Measurements from ENCODE around the gene CNTN5.

CNTN5 gene

DNA sequence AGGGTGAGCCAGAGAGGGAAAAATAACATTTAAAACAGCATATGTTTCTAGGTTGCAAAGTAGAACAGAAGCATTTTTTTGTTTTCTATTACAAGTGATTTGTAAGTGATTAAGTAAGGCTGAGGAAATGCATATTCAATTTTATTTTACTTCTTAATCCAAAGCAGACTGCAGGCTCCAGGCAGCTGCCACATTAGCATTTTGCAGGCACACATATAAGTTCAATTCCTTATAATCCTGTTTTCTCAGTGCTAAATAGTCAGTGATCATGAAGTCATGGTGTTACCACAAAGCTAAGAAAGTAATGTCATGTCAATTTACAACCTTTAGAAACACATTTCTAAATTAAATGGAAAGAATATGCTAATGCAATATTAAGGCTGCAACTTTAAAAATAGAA lies 149.8 kb downstream of the CNTN5 start:
- TF ChIP-seq, protein P1, sequence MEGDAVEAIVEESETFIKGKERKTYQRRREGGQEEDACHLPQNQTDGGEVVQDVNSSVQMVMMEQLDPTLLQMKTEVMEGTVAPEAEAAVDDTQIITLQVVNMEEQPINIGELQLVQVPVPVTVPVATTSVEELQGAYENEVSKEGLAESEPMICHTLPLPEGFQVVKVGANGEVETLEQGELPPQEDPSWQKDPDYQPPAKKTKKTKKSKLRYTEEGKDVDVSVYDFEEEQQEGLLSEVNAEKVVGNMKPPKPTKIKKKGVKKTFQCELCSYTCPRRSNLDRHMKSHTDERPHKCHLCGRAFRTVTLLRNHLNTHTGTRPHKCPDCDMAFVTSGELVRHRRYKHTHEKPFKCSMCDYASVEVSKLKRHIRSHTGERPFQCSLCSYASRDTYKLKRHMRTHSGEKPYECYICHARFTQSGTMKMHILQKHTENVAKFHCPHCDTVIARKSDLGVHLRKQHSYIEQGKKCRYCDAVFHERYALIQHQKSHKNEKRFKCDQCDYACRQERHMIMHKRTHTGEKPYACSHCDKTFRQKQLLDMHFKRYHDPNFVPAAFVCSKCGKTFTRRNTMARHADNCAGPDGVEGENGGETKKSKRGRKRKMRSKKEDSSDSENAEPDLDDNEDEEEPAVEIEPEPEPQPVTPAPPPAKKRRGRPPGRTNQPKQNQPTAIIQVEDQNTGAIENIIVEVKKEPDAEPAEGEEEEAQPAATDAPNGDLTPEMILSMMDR (IDR thresholded peaks at IDR 0.05; ENCODE audit: extremely low read depth, missing control alignments): no peak

DNA sequence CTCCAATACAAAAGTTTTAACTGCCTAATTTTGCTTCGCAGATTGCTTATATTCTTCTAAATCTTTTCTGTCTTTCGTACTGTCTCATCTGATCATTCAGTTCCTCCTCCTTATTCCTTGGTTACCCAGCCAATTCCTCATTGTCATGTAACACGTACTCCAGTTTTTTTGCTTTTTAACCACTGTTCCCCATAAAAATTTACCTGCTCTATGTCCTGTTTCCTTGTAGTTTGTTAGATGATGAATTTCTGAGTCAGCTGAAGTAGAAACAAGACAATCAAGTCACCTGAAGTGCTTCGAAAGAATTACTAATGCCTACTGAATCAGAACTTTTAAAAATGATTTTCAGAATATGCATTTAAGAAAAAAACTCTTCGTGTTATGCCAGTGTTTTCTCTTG lies 150.6 kb downstream of the CNTN5 start:
- TF ChIP-seq, protein P1 (IDR thresholded peaks at IDR 0.05; ENCODE audit: extremely low read depth, missing control alignments): no peak
- no peak for DNase-seq (ENCODE audit: low spot score)

More for the DNA sequence above, 149.8 kb downstream of the CNTN5 start:
- no peak for DNase-seq (ENCODE audit: low spot score)

DNA sequence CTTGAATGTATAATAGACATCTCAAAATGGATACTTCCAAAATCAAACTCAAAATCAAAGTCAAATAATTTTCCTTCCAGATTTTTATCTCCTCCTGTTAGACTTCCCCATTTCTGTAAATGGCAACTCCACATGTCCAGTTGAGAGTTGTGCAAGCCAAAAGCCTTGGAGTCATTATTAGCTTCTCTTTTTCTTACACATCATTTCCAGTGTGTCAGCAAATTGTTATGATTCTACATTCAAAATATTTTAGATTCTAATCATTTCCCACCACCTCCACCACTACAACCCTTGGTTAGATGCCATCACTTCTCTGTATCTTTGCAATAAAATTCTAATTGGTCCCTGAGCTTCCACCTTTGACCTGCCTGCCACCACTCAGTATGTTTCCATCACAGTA lies 155.7 kb downstream of the CNTN5 start:
- no peak for DNase-seq (ENCODE audit: low spot score)
- TF ChIP-seq, protein P1 (IDR thresholded peaks at IDR 0.05; ENCODE audit: extremely low read depth, missing control alignments): no peak

DNA sequence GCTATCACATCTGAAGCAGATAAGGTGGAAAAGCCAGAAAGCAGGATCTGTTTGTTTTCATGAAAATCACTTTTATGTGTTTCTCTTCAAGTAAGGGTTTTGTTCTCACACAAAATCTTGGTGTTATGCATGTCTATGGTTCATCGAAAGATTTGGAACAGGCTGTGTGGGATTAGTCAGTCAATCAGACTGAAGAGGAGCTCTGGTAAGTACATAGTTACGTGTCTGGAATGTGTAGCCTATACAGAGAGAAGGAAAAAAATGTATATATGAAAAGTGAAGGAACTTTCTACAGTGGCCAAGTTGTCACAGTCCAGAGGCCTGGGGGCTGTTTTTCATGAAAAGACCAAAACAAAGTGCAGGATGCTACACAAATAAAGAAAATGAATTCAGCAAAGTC lies 156.7 kb downstream of the CNTN5 start:
- TF ChIP-seq, protein P1 (IDR thresholded peaks at IDR 0.05; ENCODE audit: extremely low read depth, missing control alignments): no peak
- no peak for DNase-seq (ENCODE audit: low spot score)

DNA sequence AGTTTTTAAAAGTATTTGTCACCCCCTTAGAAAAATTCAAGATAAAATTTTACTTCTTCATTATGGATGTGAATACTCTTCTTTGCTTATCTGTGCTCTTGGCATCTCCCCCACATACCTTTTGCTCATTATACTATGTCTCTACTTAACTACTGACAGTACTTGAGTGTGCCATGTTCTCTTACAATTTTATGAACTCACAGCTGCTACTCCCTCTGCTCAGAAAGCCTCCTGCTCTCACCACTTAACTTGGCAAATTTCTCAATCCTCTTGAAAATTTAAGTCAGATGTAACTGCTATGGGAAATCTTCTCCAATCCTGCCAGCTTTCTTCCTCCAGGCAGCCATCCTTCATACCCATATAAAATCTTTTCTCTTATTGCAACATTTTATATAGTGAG lies 163.4 kb downstream of the CNTN5 start:
- no peak for DNase-seq (ENCODE audit: low spot score)
- TF ChIP-seq, protein P1 (IDR thresholded peaks at IDR 0.05; ENCODE audit: extremely low read depth, missing control alignments): no peak

DNA sequence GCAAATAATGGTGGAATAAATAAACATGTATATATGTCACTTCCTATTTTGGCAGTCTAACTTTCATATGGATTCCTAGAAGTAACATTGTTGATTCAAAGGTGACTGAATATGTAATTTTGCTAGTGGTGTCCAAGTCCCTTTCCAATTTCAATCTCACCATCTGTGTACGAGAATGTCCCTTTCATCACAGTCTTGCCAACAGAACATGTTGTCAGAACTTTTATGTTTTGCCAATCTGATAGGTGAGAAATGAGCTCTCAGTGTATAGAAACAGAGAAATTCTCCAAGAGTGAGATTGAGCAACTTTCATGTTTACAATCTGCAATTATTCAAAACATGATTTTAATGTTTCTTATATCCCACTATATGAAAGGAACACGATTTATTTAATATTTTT lies 167.5 kb downstream of the CNTN5 start:
- DNase-seq (ENCODE audit: low spot score): no peak
- TF ChIP-seq, protein P1 (IDR thresholded peaks at IDR 0.05; ENCODE audit: extremely low read depth, missing control alignments): no peak

DNA sequence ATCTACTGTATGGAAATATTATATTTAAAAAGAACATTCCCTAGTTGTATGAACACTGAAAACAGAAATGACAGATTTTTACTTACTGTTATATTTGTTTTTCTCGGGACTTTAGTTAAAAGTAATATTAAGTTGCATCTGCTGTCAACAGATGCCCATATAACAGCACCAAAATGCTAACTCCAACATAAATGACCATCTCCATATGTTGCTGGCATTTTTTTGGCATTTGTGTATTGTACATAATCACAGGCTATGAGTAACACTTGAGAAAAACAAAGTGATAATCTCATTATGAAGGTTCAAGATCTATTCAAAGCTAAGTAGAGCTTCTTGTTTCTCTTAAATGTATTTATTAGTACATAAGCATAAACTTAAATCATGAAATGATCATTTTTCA lies 172.0 kb downstream of the CNTN5 start:
- TF ChIP-seq, protein P1 (IDR thresholded peaks at IDR 0.05; ENCODE audit: extremely low read depth, missing control alignments): no peak
- DNase-seq (ENCODE audit: low spot score): no peak
